Measurements from ENCODE around the gene AKTIP. TPM values are rescaled to one million over a fixed set of nuclear protein-coding genes. Genes with fewer than 3 reads are reported as not detected.

The AKTIP gene
- 15.1 and 18.6 TPM in 2 replicates for total RNA-seq

GRCh38 chr16:53502331-53503269 lies at the start of gene AKTIP:
AKTIP (minus strand) TSS chr16:53503209; CDS start chr16:53500259, 2,950 bp downstream.

Other genes with a start within 250 kb of the AKTIP start
- 31.7 and 38.8 TPM in 2 replicates for gene RBL2, start 68.7 kb downstream of the AKTIP start, total RNA-seq
- 7.1 and 8.7 TPM in 2 replicates for gene RPGRIP1L, start 200.7 kb upstream of the AKTIP start, total RNA-seq
- gene FTO, start 200.9 kb upstream of the AKTIP start, total RNA-seq, result 72.6 and 90.3 TPM in 2 replicates

Measured in pericardium fibroblast (primary cell).